Activated gamma-delta T cell (primary cell): ENCODE data around the gene UGT1A6.

ENCODE experiments used
- DNase-seq: peaks from one replicate; lab custom pipeline; 2025; lab: John Stamatoyannopoulos, UW

The UGT1A6 gene

GRCh38 chr2:233801357-233802131 is 108.9 kb downstream of the UGT1A6 start:
- no peak for DNase-seq

- no peak for DNase-seq
Observed at GRCh38 chr2:233802132-233802815, 109.6 kb downstream of the UGT1A6 start.

- DNase-seq: no peak
Observed at GRCh38 chr2:233803292-233803911, 110.7 kb downstream of the UGT1A6 start.

- DNase-seq: no peak
Observed at GRCh38 chr2:233803994-233804393, 111.3 kb downstream of the UGT1A6 start.

- DNase-seq: no peak
Observed at GRCh38 chr2:233807215-233807865, 114.7 kb downstream of the UGT1A6 start.

- no peak for DNase-seq
Observed at GRCh38 chr2:233807966-233808935, 115.6 kb downstream of the UGT1A6 start.

GRCh38 chr2:233810385-233810784 is 117.7 kb downstream of the UGT1A6 start:
- DNase-seq: no peak

- DNase-seq: no peak
Observed at GRCh38 chr2:233811087-233811486, 118.4 kb downstream of the UGT1A6 start.

GRCh38 chr2:233811732-233812131 is 119.0 kb downstream of the UGT1A6 start:
- no peak for DNase-seq

- DNase-seq: no peak
Observed at GRCh38 chr2:233813236-233814055, 120.8 kb downstream of the UGT1A6 start.

GRCh38 chr2:233814056-233814835 is 121.6 kb downstream of the UGT1A6 start:
- no peak for DNase-seq

- DNase-seq: no peak
Observed at GRCh38 chr2:233815861-233816260, 123.2 kb downstream of the UGT1A6 start.

- DNase-seq: no peak
Observed at GRCh38 chr2:233816334-233816733, 123.6 kb downstream of the UGT1A6 start.

- DNase-seq: no peak
Observed at GRCh38 chr2:233816771-233817170, 124.1 kb downstream of the UGT1A6 start.

- DNase-seq: no peak
Observed at GRCh38 chr2:233817361-233817911, 124.7 kb downstream of the UGT1A6 start.

- no peak for DNase-seq
Observed at GRCh38 chr2:233817995-233818638, 125.4 kb downstream of the UGT1A6 start.

GRCh38 chr2:233818639-233819621 is 126.2 kb downstream of the UGT1A6 start:
- DNase-seq: no peak
